Daoy (cell line): Measurements from ENCODE around the gene SPOCK1. TPM values are rescaled to one million over a fixed set of nuclear protein-coding genes. Genes with fewer than 3 reads are reported as not detected.

Experiments used
- DNase-seq: peaks from one replicate; pipeline ENCODE4 v3.0.0-alpha.2; 2015; ENCODE audit warnings: low read depth
- total RNA-seq: library from RNA; depleted of rRNA; stranded (reverse); fragments of >200 nt; shearing (Covaris generic); gene quantifications from 2 replicates; pipeline ENCODE4 v1.2.3, GENCODE V29; 2014

Gene SPOCK1
- total RNA-seq, 1 experiment from 2014 or later = 61.0 TPM

DNA sequence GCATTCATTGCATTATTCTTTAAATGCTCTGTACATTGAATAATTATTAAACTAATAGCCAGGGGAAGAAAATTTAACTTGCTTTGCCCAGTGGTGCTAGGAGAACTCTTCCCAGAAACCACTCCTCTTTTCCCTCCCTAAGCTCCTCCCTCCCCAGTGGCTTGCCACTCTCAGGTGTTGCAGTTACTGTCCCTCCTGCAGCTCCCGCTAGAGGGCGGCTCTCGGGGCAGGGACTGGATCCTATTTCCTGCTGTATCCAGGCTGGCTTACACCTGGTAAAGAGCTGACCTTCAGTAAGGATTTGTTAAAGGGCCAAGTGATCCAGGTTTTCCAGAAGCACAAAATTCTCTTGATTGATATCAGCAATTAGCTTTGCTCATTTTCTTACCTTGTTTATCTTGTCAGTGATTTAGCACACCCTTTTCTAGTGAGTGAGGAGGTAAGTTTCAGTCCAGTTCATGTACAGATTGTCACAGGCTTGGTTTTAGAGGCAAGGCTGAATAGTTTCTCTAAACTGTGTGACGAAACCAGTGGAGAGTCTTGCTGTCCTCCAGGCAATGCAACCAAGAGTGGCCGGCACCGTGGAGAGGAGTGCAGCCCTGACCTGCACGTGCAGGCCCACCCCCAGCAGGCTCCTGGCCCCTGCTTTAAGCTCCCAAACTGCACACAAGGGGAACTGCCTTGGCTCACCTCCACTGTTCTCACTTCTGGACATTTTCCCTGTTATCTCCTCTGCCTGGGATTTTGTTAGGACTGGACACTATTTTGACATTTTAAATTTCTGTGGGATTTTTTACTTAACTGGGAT, 423.8 kb downstream of the SPOCK1 start:
- peak; percentile 84 for DNase-seq

DNA sequence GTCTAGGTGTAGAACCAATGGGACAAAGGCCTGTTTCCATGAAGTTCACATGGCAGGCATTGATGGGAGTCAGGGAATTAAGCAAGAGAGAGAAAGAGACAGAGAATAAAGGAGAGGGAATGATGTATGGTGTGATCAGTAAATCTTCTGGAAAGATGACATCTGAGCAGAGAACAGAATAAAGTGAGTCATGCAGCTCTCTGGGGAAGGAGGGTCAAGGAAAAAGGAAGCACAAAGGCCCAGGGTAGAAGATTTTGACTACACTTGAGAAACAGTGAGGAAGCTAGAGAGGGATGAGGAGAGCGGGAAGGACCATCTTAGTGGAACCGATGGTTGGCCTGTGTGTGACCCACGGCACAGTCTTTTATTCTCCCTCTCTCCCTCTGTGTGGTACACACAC, 425.9 kb downstream of the SPOCK1 start:
- DNase-seq = peak; percentile 46

DNA sequence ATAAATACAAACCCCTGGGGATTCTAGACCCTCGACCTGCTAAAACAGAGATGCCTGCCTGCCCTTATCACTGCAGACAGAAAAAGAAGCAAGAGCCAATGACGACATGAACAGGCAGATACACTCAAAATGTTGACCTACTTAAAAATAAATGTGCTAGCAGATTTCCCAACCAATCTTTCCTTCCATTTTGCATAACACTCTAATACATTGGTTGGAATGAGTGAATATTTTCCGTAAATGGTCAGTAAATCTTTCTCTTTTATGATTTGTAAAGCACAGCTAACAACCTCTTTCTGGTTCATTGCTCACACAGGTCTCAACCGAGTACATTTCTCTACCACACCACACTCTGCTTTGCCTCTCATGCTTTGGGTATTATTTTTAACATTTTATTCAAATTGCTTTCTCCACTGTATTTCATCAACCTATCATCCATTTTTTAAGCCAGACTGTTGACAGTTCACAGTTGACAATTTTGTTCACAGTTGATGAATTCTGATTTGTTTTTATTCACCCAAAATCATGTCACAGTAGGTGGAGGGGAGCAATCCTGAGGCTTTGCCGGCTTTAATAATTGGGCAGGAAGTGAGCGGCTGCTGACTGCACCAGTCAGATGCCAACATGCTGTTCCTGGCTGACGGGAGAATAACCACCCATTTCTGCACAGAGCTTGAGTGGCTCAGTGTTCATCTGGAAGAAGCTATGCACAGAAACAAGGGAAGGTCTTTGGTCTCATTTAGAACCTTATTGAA, 426.6 kb downstream of the SPOCK1 start:
- peak; percentile 54 for DNase-seq

DNA sequence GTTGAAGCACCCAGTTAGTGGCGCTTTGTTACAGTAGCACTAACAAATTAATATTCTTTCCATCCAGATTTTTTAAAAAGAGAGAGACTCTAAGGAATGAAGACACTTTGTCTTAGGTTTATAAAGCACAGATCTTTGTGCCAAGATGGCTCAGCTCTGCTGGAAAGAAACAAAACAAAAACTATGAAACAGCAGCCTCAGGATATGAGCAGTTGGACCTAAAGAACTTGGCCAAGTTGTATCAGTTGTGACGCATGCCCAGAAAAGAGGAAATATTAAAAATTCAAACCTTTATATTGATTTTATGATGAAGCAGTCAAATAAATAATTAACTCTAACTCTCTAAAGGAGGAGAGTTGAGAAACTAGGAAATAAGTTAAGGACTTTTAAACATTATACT, 427.2 kb downstream of the SPOCK1 start:
- no peak for DNase-seq

DNA sequence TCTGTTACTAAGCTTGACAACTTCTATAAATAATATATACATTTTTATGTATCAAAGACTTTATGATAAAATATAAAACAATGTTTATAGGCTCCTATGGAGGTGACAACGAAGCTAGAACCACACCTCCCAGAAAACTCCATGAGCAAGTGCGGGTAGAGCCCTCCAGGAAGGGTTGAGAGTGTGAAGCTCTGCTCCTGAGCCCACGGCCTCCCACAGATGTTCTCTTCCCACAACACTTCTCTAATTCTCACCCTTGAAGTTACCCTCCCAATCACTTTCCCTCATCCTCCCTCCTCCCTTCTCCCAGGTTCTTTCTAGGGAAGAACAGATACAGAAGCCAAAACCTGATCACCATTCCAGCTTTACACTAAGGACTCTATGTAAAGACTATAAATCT, 427.6 kb downstream of the SPOCK1 start:
- DNase-seq = no peak

DNA sequence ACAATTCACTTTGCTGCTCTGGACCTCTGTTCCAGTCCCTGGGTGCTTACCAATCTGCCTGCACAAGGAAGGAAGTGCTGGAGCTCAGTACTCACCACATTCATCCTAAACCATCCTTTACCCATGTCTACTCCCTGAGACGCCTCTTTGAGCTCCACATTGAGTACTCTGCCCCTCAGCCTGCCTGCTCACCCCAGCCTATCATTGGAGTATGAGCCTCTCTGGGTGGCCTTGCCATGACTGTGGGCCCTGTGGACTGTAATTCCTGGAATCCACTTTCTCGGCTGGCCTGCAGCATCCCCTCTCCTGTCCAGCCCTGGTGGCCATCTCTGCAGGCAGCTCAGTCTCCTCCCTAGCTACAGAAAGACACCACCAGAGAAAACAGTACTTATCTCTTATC, 428.6 kb downstream of the SPOCK1 start:
- no peak for DNase-seq

DNA sequence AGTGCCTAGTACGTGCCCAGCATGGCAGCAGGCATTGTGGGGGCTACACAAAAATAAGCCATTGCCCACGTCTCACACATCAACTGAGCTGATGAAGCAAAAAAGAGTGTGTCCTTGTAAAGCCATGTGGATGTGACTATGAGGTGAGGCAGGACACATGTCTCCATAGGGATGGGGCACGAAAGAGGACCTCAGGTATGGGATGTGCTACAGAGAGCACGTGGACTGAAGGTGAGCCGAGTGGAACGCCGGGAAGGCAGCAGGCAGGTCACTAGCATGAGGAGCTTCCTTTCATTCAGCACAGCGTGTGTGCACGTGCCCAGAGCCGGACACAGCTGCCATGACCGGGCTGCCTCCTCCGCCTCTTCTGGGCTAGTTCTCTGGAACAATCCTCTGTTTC, 429.8 kb downstream of the SPOCK1 start:
- DNase-seq = no peak

DNA sequence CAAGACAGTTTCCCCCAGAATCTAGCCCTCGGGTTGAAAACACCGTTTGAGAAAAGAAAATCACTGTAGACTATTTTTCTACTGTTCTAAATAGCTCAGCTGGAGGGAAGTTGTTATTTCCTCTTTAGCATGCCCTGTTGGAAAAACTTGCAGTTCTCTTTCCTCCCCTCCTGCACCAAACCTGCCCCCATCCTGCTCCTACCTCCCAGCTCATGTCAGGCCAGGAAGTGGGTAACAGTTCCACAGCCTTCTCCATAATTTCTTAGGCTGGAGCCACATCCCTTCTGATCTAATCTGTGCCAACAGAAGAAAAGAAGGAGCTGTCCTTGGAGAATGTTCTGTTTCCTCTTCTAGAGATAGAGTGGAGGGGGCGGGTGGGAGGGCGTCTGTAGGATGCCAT, 437.7 kb downstream of the SPOCK1 start:
- no peak for DNase-seq

DNA sequence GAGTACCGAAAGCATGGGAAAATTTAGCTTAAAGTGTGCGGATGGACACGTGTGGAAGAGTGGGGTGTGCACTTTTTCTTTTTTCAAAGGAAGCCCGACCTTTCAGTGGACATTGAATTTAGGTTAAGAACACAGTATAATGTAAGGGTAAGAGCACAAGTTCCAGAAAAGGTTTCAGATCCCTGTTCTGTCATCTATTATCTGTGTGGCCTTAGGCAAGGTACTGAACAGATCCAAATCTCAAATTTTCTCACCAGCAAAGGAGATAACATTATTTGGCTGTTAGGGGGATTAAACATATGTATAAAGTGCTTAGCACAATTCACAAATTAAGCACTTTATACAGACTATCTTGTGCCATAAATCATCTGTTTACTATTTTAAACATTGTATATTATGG, 441.0 kb downstream of the SPOCK1 start:
- DNase-seq = no peak

DNA sequence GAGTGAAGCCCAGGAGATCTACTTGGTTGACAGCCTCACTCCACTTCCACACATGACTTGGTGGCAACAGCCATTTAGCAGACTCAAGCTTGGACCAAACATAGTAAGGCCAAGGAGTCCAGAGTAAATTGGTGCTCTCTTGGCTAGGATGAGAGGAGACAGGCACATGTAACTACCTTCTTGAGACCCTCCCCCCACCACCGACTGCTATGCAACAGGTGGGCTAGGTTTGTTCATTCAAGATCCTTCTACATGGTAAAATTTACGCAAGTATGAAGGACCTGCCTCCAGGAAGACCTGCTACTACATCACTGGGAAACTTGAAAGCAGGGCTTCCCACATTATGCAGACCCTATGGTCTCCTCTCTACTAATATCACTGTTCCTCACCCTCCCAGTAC, 442.4 kb downstream of the SPOCK1 start:
- DNase-seq = no peak

DNA sequence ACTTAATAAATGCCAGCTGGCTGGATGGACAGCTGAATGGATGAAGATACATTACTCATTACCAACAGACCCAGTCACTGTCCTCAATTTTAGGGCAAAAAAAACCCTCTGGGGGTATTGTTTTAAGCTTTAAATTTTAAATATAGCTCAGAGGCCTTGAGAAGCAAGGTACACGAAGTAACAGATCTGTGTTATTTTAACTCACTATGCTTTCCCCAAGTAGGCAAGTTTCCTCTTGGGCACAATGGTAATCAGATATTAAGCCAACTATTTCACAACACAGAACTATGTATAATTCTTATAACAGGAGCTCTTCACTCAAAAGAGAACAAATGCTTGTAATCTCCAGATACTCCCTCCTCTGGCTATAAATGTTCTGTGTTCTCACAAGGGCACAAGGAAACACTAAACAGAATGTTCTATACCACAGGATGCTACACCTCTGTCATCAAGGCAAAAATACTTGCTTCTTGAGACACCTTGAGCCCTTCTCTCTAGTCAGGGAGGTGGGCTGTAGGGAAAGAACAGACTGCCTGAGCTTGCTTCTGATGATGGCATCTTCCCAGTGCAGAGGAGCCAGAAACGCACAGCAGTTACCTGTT, 443.8 kb downstream of the SPOCK1 start:
- no peak for DNase-seq

DNA sequence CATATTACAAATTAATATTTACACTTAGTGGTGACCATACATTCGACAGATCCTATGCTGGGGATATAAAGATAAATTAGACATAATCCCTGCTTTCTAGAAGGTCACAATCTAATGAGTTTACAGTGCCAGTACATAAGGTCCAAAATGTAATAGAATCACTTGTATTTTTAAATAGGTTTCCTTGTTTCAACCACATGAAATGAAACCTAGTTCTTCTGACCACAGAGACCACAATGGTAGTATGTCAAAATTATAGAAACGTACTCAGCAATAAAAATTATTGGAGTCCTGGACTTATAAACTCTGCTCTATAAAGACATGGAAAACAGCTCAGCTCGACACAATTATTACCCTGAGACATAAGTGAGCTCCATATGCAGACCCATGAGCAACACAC, 444.3 kb downstream of the SPOCK1 start:
- no peak for DNase-seq

DNA sequence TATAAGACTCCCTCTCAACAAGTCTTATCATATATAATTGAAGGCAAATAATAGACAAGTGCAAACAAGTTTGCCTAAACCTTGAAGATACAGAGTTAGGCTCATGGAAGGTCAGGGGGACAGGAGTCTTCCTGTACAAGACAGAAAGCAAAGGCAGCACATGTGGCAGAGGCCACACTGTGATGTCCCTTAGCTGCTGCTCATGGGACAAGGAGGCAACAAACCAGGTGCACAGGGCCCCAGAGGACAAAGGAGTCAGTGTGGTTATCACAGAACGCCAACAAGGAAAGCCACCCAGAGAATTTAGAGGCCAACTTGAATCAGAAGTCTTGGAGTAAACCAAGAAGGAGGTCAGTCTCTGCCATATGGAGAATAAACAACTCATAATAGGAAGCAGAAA, 444.8 kb downstream of the SPOCK1 start:
- DNase-seq = no peak

DNA sequence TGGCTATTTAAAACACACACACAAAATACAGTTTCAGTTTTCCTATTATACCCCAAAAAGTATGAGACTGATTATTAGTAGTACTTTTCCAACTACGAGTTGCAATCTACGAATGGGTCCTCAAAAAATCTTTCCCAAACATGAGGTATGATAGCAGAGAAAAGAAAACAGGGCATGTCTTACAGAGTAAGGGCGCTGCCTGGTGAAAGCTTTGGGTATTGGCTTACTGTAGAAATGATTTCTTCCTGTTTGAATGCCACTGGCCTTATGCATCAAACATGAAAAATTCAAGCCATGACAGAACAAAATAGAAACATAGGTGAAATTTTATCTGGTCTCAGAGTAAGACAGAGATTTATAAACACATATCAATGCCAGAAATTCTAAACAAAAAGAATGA, 448.0 kb downstream of the SPOCK1 start:
- DNase-seq = no peak

DNA sequence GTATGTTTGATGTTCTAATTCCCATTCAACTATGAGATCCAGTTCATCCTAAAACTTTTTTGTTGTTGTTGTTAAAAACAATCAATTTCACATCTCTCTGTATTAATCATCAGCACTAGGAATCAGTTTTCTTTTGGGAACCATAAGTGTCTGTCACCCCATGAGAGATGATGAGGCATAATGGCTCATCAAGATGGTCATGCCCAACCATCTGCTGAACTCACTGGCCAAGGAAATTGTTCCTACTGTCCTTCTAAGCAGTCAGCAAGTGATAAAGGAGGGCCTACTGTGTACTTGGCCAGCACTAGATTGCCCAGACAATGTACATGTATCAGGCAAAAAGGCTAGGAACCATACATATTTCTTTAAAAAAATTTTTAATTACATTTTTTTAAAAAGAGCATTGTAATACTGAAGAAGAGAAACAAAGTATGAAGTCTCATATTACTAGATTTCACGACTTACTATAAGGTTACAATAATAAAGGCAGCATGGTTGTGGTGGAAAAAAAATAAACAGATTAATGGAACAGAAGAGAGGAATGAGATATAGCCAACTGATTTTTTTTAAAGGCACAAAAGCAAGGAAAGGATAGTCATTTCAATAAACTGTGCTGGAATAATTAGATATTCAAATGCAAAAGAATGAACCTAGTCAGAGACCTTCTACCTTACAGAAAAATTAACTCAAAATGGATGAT, 458.3 kb downstream of the SPOCK1 start:
- no peak for DNase-seq

DNA sequence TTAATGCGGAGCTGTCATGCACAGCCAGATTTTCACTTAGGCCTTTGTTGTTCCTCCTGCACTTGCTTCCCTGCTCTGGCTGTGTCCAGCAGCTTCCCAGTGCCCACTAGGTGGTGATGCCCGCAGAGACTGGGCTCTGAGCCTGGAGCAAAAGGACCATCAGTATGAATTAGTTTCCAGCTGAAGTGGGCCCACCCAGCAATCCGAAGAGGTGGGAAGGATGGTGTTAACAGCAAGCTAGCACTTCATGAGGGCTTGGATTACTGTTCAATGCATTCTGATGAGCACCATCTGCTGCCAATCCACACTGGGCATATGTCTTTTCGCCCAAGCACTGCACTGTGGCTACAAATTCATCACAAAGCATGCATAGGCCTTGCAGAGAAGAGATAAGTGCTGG, 459.1 kb downstream of the SPOCK1 start:
- DNase-seq = no peak

DNA sequence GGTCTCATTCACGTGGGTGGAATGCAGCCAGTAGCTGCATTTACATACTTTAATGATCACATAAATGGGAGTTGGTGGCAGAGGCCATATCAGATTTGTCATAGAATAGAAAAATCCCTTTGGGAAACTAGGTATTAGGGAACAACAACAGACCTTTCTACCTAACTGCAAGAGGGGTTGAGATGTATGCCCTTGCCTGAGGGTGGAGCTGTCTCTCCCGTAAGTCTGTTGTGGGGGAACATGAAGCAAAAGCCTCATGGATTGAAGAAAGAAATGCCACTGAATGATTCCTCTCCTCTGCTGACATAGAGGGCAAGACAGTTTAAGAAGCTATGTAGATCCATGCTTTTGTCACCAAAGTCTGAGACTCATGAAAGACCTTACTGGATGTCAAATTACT, 461.3 kb downstream of the SPOCK1 start:
- DNase-seq = no peak

DNA sequence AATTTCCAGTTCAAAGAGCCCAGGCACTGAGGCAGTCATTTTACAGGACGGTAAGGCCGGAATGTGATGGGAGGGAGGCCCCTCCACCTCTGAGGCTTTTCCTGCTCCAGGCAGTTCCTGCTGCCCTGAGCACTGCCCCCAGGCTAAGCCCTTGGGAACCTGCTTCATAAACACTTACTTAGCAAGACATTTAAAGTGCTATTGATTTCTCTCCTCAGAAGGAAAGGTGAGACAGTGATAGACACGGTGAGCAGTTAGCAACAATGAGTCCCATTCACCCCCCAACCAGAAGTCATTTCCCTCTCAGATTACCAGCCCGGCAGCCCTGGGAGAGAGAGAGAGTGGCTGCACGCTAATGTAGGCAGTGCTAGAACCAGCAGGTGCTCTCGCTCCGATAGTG, 462.5 kb downstream of the SPOCK1 start:
- no peak for DNase-seq

DNA sequence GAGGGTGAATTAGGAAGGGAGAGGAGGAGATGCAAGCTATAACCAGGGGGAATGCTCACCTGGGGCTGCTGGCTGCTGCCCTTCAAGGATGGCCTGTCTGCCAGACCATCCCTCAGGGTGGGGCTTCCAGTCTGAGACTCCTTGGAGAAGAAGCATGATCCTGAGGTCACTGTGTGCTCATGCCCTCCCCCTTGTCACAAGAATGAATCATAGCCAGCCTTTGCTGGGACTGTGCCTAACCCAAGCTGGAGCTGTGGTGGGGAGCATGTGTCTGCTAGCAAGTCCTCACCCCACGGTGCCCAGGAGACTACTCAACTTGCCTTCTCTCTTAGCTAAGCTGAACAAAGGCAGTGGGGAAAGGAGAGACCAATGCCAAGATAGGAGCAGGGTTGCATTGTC, 463.6 kb downstream of the SPOCK1 start:
- DNase-seq = peak; percentile 23

DNA sequence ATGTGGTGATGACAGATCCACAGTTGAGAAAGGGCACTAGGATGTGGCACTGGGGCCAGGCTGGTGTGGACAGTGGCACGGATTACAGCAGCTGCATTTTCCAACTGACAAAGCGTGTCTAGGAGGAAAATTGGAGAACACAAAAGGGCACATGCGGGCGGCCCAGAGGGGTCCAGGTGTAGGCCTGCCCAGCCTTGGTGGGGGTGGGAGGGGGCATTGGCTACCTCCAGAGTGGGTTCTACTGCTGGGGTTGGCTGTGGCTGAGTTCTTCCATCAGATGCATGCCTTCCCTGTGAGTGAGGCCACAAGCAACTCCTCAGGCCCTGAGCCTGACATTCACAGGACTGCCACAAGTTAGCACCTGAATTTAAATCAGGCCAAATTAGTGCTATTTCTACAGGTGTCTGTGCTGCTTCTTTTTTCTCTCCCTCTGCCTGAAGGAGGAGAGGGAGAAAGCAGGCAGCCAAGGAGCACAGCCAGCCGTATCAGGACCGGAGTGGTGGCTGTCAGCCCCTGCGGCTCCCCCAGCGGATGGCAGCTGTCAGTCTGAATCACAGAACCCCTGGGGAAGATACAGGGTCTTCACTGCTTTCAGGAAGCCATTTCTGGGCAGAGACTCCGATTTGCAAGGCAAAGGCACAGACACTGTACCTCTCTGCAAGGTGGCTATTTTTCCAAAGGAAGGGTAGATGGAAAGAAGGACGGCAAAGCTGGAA, 464.2 kb downstream of the SPOCK1 start:
- DNase-seq = no peak

DNA sequence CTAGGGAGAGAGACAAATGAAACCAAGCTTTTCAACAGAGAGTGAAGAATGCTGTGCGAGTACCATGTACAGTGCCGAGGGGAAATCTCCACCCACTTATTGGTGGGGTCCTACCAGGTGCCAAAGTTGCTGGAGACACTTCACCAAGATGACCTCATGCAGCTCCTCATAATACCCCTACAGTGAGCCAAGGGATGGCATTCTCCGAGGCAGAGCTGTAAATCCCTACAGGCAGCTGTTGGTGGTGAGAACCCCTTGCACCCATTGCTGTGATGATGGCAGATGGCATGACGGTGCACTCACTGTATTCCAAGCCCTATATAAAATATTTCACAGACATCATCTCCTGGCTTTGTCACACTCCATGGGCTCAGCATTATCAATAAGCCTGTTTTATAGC, 464.9 kb downstream of the SPOCK1 start:
- DNase-seq = no peak

DNA sequence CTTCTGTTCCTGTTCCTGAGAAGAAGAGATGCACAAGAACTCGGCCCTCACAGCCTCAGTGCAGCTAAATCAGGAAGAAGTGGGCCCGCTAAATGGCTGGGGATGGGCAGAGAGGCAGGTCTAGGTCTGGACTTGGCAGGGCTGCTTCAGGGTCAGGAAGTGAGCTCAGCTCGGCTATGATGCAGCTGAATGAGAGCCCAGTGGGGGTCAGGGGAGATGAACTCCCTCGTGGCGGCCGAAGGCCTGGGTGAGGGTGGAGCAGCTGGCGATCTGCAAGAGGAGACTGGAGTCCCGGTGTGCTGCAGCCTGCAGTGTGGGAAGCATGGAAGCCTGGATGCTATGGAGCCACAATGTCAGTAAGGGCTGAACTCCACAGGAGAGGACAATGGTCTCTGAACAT, 466.2 kb downstream of the SPOCK1 start:
- DNase-seq = no peak
